Stimulated activated CD4-positive, alpha-beta T cell treated with anti-CD3 and anti-CD28 coated beads, Interleukin-4, amount 100 ng/mL, for 48 hours (primary cell): Measurements from ENCODE around the gene NOS3.

Source experiments
- DNase-seq, 2 donors: peaks; one replicate each; pipeline ENCODE4 v3.0.0-alpha.2; 2020; ENCODE audit warnings: low read depth in 2 of 2

The NOS3 gene

GRCh38 chr7:150964593-150965111 is 26.2 kb upstream of the NOS3 start:
- no peak for DNase-seq

GRCh38 chr7:150965273-150965830 is 25.5 kb upstream of the NOS3 start:
- no peak for DNase-seq

DNA sequence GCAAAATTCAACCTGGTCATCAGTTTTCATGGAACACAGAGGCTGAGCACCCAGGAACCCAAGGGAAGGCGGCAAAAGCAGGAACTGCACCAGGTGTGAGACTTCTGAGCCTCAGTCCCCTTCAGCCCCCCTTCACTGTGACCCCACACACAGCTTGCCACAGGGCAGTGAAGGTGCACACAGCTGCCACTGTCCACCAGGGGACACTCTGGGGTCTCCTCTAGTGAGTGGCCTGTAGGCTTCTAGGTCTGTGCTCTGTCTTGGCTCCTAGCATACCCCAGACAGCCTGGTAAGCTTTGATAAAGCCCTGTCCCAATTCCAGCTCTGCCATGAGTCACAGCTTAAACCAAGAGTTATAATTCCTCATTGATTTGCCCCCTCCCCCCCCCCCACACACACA is 24.8 kb upstream of the NOS3 start:
- DNase-seq = no peak

GRCh38 chr7:150967349-150967748 is 23.5 kb upstream of the NOS3 start:
- no peak for DNase-seq

- DNase-seq = no peak
Measured at GRCh38 chr7:150968056-150968733, 22.6 kb upstream of the NOS3 start.

- no peak for DNase-seq
Measured at GRCh38 chr7:150968734-150969372, 22.0 kb upstream of the NOS3 start.

DNA sequence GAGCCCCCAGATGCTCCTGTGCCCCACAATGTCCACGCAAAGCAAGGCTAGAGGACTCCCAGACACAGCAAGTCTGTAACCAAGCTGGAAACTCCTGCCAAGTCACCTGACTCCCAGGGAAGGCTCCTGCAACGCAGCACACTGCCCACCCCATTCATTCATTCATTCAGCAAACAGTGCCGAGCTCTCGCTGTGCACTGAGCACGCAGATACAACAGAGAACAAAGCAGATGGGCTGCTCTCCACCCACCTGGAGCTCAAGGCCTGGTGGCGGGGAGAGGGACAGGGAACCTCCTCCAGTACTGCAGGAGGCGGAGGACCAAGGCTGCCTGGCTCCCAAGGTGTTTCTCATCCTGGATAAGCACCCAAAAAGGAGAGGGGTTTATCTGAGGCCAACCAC is 21.3 kb upstream of the NOS3 start:
- no peak for DNase-seq

DNA sequence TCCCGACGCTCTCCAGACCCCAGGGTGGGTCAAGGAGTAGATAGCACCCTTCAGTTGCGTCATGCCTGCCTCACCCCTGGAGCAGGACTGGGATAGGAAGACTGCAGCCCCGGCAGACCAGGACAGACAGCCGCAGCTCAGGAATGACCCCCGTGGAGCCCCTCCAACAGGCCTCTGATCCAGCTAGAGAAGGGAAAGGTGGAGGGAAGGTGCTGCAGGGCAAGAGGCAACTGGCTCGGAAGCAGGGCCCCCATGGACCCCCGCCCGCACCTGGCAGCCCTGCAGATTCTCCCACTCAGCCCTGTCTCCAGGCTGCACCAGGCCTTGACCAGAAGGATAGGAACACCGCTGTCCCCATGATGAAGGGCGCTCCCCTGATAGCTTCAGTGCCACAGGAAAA is 20.4 kb upstream of the NOS3 start:
- DNase-seq = no peak

- DNase-seq = no peak
Measured at GRCh38 chr7:150971242-150972022, 19.4 kb upstream of the NOS3 start.

DNA sequence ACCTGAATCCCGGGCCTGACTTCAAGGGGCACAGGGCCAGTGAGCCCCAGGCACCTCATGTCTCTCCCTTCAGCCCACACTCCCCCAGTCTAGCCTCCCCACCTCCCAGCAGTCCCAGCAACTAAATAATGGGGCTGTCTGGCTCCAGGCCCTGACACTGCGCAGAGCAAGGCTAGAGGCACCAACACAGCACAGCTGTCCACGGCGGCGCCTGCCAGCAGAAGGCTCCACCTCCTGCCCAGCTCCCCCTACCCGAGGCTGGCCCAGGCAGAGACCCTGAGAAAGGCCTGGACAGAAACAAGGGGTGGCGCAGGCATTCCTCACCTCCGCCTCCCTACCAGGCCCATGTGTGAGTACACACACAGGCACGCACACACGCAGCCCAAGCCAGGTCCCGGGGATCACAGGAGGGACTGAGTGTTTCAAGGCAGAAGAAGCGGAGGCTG is 18.8 kb upstream of the NOS3 start:
- no peak for DNase-seq

GRCh38 chr7:150972741-150973140 is 18.1 kb upstream of the NOS3 start:
- no peak for DNase-seq

GRCh38 chr7:150973571-150974451 is 17.0 kb upstream of the NOS3 start:
- no peak for DNase-seq

- DNase-seq = peak; percentile 60 to 66
Measured at GRCh38 chr7:150974468-150975391, 16.1 kb upstream of the NOS3 start.

GRCh38 chr7:150975536-150976319 is 15.1 kb upstream of the NOS3 start:
- DNase-seq = no peak

- DNase-seq = no peak
Measured at GRCh38 chr7:150976529-150977381, 14.1 kb upstream of the NOS3 start.

GRCh38 chr7:150977382-150978125 is 13.3 kb upstream of the NOS3 start:
- DNase-seq = no peak

DNA sequence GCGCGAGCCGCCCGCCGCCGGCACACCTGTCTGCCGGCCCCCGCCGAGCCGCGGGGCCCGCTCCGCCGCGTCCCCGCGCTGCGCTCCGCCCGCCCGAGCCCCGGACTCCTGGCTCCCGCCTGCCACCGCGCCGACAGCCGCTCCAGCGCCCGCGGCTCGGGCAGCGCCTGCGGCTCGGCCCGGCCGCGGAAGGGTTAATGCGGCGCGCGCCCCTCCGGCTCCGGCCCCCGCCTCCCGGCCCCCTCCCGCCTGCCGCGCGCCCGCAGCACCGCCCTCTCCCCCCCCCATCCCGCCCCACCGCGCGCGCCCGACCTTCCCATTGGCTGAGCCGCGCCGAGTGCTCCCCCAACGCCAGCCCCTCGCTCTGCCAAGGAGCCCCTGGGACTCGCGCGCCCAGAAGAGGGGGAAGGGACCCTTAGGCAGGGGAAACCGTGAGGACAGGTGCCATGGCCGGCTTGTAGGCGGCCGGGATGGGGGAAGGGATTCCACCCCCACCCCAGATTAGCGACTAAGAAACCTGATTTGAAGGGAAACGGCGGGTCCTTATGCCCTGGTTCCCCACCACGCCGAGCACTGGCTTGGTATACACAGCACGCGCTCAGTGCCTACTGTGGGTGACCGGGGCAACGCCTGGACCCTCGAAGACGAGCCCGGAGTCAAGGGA is 12.6 kb upstream of the NOS3 start, which contains the start of gene KCNH2:
KCNH2 (minus strand) TSS at position 196 of the 664 bp plus-strand sequence. CDS start 408 bp downstream, outside the sequence.
- DNase-seq = no peak
